ENCODE results near the gene LTB4R2.

- TF ChIP-seq CTCF (IDR thresholded peaks at IDR 0.05), result no peak
- TF ChIP-seq POLR2A (IDR thresholded peaks at IDR 0.05), result peak in 1 of 2 donors; percentile 55
These were observed 10.4 kb upstream of the LTB4R2 start, which contains the start of the genes DHRS1 and NOP9 for GRCh38 chr14:24299255-24300191.

Measured in heart left ventricle (tissue), 13 donors.